Activated naive CD4-positive, alpha-beta T cell treated with anti-CD3 and anti-CD28 coated beads for 36 hours (primary cell): ENCODE data around the gene DNAH14. TPM values are rescaled to one million over a fixed set of nuclear protein-coding genes. Genes with fewer than 3 reads are reported as not detected.

ENCODE experiments used
- CTCF ChIA-PET: fragments of 350-600 bp; sonication (Branson Sonifier 250); formaldehyde crosslinking; loops from one replicate; lab custom pipeline; 2021; ENCODE audit warnings: antibody characterized with exemption; lab: Charles Lee
- DNase-seq: peaks from one replicate; pipeline ENCODE4 v3.0.0-alpha.2; 2020
- H3K27ac Mint-ChIP-seq: one replicate; pipeline ENCODE4 v1.8.0; 2021; ENCODE audit warnings: mild to moderate bottlenecking, mixed read lengths
- H3K27me3 Mint-ChIP-seq: one replicate; pipeline ENCODE4 v1.8.0; 2021; ENCODE audit warnings: low read depth, mixed read lengths
- H3K36me3 Mint-ChIP-seq: one replicate; pipeline ENCODE4 v1.8.0; 2021; ENCODE audit warnings: low read depth, mixed read lengths
- H3K4me1 Mint-ChIP-seq: one replicate; pipeline ENCODE4 v1.8.0; 2021; ENCODE audit warnings: low read depth, mixed read lengths
- H3K4me3 Mint-ChIP-seq: one replicate; pipeline ENCODE4 v1.8.0; 2021; ENCODE audit warnings: mild to moderate bottlenecking, moderate library complexity, mixed read lengths
- H3K9me3 Mint-ChIP-seq: one replicate; pipeline ENCODE4 v1.8.0; 2021; ENCODE audit warnings: mixed read lengths
- intact Hi-C: fragments of 100-400 bp; cut with micrococcal nuclease; formaldehyde crosslinking; loops from one replicate; pipeline ENCODE4 v1.15.1; 2023
- total RNA-seq, 2 experiments: library from RNA; stranded (reverse); gene quantifications; one replicate each; pipeline ENCODE4 v1.2.3, GENCODE V29; 2021

Gene DNAH14
- total RNA-seq, 2 experiments from 2014 or later, result 0.38 to 0.89 TPM

DNA sequence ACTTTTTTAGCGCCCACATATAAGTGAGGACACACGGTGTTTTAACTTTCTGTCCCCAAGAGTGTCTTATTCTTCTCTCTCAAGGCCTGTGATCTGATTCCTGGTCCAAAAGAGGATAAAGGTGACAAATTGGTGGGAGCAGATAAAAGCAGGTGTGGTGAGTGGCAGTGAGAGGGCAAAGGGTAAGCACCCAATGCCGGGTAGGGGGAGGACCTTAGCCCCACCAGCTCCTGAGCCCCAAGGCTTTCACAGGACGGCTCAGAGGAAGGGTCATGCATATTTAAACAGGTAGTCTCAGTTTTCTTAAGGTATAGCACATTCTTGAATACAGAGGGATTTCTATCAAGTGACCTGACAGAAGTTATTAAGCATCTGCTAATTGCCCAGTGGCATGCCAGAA is 478.8 kb downstream of the DNAH14 start:
- Mint-ChIP-seq H3K27me3 (no peaks in the 10 kb centered on the region), H3K4me3 (no peak overlapping the region), H3K27ac (no peak overlapping the region), H3K9me3 (no peaks in the 10 kb centered on the region), H3K4me1 (no peaks in the 10 kb centered on the region), H3K36me3 (peaks cover 44% of the 10 kb centered on the region)
- CTCF ChIA-PET, result interaction anchor here (1.4 to 1.9 kb wide), 2 partner anchors 10 to 12 kb away, joined by 3 to 4 read pairs; no protein-coding TSS in a partner anchor
- DNase-seq, result no peak
- intact Hi-C loops, result no loop called here

DNA sequence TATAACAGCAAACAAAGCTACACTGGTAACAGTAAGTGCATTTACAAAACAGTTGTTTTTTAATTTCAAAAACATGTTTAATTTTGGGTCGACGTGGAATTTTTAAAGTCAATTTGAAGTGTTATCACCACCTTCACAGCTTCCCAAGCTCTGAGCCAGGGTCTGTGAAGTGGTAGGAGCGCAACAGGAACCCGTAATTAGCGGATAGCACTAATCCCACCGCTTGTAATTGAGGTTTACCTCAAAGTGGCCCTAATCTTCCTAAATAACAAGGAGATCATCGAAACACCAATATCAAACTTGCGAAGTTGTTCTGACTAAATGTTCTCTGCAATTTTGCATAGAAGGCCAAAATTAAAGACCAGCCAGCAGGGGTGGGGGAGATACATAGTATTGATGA is 479.6 kb downstream of the DNAH14 start:
- CTCF ChIA-PET, result interaction anchor here (0.6 to 1.9 kb wide), 2 partner anchors 13 to 36 kb away, joined by 4 read pairs; no protein-coding TSS in a partner anchor
- H3K27ac Mint-ChIP-seq, result no peak overlapping the region
- intact Hi-C loops, result no loop called here

DNA sequence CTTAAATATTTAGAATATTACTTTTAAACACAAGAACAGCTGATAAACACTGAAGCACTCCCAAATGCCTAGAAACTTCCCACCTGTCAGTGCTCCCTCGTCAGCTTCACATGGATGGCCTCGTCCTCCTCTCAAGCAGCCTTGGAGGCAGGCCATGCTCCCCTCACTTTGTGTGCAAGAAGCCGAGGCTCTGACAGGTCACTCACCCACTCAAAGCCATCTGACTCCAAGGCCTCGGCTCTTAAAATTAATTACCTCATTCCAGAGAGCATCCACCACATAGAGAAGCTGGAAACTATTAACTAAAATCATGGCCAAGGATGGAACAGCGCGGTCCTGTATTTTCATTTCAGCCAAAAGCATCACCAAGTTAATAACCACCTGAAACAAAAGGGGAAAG is 480.6 kb downstream of the DNAH14 start:
- Mint-ChIP-seq H3K4me3 (no peak overlapping the region), H3K27me3 (no peaks in the 10 kb centered on the region), H3K36me3 (peaks cover 49% of the 10 kb centered on the region), H3K9me3 (no peaks in the 10 kb centered on the region), H3K4me1 (no peaks in the 10 kb centered on the region), H3K27ac (no peak overlapping the region)
- CTCF ChIA-PET, result interaction anchor here (1.9 kb wide), 1 partner anchor 14 kb away, joined by 4 read pairs; no protein-coding TSS in a partner anchor
- intact Hi-C loops, result no loop called here
- no peak for DNase-seq

More for the DNA sequence above, 479.6 kb downstream of the DNAH14 start:
- Mint-ChIP-seq H3K4me1 (no peaks in the 10 kb centered on the region), H3K4me3 (no peak overlapping the region), H3K9me3 (no peaks in the 10 kb centered on the region), H3K27me3 (no peaks in the 10 kb centered on the region), H3K36me3 (peaks cover 47% of the 10 kb centered on the region)
- no peak for DNase-seq

DNA sequence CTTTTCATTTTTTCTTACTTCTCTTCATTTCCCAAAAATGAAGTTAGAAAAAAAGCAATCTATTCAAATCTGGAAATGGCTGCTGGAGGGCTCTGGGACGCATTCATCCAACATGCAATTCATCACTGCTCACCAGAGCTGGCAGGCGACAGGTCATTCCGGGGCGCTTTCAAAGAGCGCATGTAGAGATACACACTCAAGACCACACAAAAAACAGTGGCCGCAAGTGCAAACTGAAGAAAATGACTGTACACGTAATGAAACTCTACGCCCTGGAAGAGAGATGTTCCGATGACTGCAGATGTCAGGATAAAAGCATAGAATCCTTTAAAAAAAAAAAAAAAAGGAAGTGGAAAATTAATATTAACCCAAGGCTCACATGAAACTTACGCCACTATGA is 482.8 kb downstream of the DNAH14 start:
- Mint-ChIP-seq H3K4me1 (peaks cover 2% of the 10 kb centered on the region), H3K27me3 (no peaks in the 10 kb centered on the region), H3K9me3 (no peaks in the 10 kb centered on the region), H3K4me3 (no peak overlapping the region), H3K36me3 (peaks cover 50% of the 10 kb centered on the region), H3K27ac (no peak overlapping the region)
- no peak for DNase-seq
- intact Hi-C loops, result no loop called here
- CTCF ChIA-PET, result no interaction called here

DNA sequence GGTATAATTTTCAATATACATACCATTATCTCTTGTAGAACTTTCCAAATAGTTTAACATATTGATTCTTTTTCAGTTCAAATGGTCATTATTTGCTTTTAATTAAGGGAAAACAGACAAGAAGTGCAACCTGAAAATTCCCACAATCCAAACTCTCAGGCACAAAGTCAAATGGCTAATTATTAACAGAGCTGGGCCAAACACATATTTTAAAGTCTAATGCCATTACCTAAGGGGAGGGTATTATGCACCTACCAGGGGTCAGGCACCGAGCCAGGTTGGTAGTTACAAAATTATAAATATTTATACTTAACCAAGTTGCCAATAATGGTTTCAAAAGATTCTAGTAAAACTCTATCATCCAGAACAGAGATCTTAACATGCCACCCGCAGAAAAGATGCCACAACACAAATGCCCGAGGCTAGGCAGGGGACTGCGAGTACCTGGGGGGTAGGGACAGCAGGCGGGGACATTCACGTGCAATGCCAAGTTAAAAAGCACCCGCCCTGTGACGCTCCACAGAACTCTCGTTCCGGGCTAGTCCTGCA is 483.4 kb downstream of the DNAH14 start:
- DNase-seq, result no peak
- H3K36me3 Mint-ChIP-seq, result peaks cover 53% of the 10 kb centered on the region
- no peaks in the 10 kb centered on the region for H3K27me3 Mint-ChIP-seq
- H3K27ac Mint-ChIP-seq, result no peak overlapping the region
- peaks cover 2% of the 10 kb centered on the region for H3K4me1 Mint-ChIP-seq
- intact Hi-C loops, result no loop called here
- CTCF ChIA-PET, result interaction anchor here (0.8 kb wide), 1 partner anchor 9 kb away, joined by 4 read pairs; no protein-coding TSS in a partner anchor
- no peak overlapping the region for H3K4me3 Mint-ChIP-seq
- H3K9me3 Mint-ChIP-seq, result no peaks in the 10 kb centered on the region

DNA sequence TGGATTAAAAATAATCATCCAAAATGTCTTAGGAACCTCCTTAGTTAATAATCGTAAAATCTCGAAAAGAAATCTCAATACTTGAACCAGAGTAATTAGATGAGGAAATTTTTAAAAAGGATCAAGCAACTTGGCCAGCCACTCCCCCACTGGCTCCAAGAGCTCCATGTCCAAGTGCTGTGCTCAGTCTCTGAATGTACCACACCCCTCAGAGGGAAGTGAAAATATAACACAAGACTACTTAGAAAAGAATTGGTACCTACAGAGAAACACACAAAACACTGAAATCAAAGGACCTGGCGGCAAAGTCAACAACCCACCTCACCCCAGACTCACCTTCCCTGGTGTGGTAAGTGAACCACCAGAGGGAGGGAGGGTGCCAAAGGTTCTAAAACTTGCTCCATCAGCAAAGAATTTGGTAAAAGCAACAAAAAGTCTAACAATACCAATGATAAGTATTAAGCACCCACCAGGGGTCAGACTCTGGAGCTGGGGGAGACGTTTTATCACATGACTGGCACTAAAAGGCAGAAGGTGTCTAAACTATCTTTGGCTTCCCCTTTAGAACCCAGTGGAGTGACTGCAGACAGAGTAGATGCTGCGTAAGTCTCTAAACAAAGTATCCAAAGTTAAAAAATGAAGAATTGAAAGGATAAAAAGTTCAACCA is 484.4 kb downstream of the DNAH14 start:
- no peak overlapping the region for H3K27ac Mint-ChIP-seq
- H3K36me3 Mint-ChIP-seq, result peaks cover 62% of the 10 kb centered on the region
- H3K9me3 Mint-ChIP-seq, result no peaks in the 10 kb centered on the region
- no peak for DNase-seq
- CTCF ChIA-PET, result interaction anchor here (0.8 to 1.3 kb wide), 2 partner anchors 10 to 19 kb away, joined by 3 to 4 read pairs; no protein-coding TSS in a partner anchor
- intact Hi-C loops, result no loop called here
- H3K4me3 Mint-ChIP-seq, result no peak overlapping the region
- peaks cover 6% of the 10 kb centered on the region for H3K4me1 Mint-ChIP-seq
- H3K27me3 Mint-ChIP-seq, result no peaks in the 10 kb centered on the region

DNA sequence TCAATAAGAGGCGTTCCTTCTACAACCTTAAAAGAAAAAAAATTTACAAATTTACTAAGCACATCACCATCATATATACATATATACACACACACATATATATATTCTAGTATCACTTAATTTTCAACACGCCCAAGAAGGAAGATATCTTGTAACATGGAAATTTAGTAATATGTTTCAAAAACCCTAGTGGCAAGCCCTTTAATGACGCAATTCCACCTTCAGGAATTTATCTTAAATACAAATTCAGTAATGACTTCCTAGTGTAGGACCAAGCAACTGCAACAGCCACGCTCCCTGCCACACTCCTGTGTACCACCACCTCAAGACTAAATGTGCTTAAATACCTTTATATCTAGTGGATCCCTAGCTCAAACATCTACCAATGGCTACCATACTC is 485.8 kb downstream of the DNAH14 start:
- DNase-seq, result no peak
- no peak overlapping the region for H3K27ac Mint-ChIP-seq
- H3K36me3 Mint-ChIP-seq, result peaks cover 64% of the 10 kb centered on the region
- no peaks in the 10 kb centered on the region for H3K9me3 Mint-ChIP-seq
- intact Hi-C loops, result no loop called here
- no peaks in the 10 kb centered on the region for H3K27me3 Mint-ChIP-seq
- no peak overlapping the region for H3K4me3 Mint-ChIP-seq
- peaks cover 9% of the 10 kb centered on the region for H3K4me1 Mint-ChIP-seq
- CTCF ChIA-PET, result interaction anchor here (0.7 to 1.3 kb wide), 2 partner anchors 17 to 771 kb away, joined by 3 to 6 read pairs; no protein-coding TSS in a partner anchor

DNA sequence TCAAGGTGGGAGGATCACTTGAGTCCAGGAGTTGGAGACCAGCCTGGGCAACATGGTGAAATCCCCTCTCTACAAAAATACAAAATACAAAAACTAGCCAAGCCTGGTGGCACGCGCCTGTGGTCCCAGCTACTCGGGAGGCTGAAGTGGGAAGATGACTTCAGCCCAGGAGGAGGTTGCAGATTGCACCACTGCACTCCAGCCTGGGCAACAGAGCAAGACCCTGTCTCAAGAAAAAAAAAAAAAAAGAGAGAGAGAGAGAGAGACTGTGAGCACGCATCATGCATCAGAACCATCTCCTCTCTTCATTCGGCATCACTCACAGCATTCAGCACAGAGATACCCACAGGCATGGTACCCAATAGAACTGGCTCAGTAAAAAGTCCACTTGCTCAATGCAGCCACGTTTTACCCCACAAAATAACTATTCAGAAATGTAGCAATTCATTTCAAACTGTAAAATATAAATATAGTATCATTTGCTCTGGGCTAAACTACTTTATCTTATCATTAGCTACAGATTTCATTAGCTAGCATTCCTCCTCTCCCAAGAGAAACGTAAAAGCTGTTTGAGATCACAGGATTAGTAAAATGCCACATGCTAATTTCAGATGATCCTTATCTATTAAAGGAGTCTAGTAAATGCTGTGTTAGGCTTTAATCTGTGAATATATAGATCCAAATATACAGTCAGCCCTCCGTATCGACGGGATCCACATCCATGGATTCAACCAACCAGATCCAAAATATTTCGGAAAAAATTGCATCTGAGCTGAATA is 486.7 kb downstream of the DNAH14 start:
- no peak overlapping the region for H3K27ac Mint-ChIP-seq
- CTCF ChIA-PET, result interaction anchor here (0.7 kb wide), 1 partner anchor 772 kb away, joined by 6 read pairs; no protein-coding TSS in a partner anchor
- H3K4me3 Mint-ChIP-seq, result no peak overlapping the region

DNA sequence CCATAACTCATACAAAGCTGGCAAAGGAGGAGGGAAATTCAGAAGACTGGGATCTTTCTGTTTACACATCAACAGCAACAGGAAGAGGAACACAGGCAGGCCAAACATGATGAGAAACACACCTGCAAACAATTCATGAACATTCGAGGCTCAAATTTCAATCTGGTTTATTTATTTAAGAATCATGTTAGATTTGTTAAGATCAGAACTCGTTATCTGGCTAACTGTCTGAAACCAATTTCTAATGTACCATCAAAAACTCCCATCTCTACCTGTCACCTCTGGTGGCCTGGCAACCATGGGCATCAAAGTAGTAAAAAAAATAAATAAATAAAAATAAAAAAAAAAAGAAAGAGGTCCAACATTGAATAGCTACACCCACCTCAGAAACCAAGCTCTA is 488.6 kb downstream of the DNAH14 start:
- Mint-ChIP-seq H3K4me3 (no peak overlapping the region), H3K27ac (no peak overlapping the region), H3K4me1 (peaks cover 21% of the 10 kb centered on the region), H3K36me3 (peaks cover 57% of the 10 kb centered on the region), H3K9me3 (no peaks in the 10 kb centered on the region), H3K27me3 (no peaks in the 10 kb centered on the region)
- intact Hi-C loops, result no loop called here
- DNase-seq, result no peak
- CTCF ChIA-PET, result interaction anchor here (1.0 kb wide), 1 partner anchor 10 kb away, joined by 3 read pairs; no protein-coding TSS in a partner anchor

More for the DNA sequence above, 486.7 kb downstream of the DNAH14 start:
- DNase-seq, result no peak
- Mint-ChIP-seq H3K9me3 (no peaks in the 10 kb centered on the region), H3K36me3 (peaks cover 61% of the 10 kb centered on the region), H3K27me3 (no peaks in the 10 kb centered on the region), H3K4me1 (peaks cover 10% of the 10 kb centered on the region)
- intact Hi-C loops, result no loop called here

DNA sequence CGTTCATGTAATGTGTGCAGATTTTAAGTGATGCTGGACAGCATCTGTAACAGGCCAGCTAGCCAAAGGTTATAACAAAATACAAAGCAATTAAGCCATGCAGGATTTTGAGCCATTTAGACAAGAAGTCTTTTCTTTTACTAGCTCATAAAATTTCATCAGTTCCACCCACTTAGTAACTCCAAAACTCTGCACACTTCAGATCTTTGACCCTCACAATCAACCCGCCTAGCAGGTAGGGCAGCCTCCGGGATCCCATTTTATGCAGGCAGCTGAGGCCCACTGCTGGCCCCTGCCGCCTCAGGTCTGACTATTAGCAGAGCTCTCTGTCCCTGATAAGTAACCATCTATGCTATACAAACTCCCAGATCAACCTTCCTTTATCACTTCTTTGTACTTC is 489.1 kb downstream of the DNAH14 start:
- Mint-ChIP-seq H3K4me3 (no peak overlapping the region), H3K27ac (no peak overlapping the region)

DNA sequence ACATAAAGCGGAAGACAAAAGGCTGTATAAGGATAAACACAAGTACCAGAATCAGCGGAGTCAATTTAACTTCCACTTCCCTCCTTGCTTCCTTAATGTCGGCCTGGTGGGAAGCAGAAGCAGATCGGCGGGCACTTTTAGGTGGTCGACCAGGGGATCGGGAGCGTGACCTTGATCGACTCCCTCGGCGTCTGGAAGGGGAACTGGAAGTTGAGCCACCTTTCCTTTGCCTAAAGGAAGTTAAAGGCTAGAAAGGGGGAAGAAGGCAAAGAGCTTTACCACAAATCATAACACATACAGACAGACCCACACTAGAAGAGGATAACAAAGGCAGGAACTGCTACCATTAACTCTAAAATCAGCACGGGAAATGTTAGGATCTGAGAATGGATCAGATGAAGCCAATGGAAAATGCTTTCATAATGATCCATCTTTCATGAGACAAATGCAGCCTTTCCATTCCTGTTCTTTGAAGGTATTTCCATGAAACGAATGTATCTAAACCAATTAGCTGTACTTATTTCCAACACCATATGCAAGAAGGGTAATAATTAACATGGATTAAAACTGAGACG is 492.6 kb downstream of the DNAH14 start:
- CTCF ChIA-PET, result interaction anchor here (1.7 kb wide), 1 partner anchor 18 kb away, joined by 3 read pairs; no protein-coding TSS in a partner anchor
- no peaks in the 10 kb centered on the region for H3K27me3 Mint-ChIP-seq
- no peaks in the 10 kb centered on the region for H3K9me3 Mint-ChIP-seq
- H3K36me3 Mint-ChIP-seq, result peaks cover 42% of the 10 kb centered on the region
- H3K27ac Mint-ChIP-seq, result no peak overlapping the region
- intact Hi-C loops, result no loop called here
- DNase-seq, result no peak
- peaks cover 49% of the 10 kb centered on the region for H3K4me1 Mint-ChIP-seq
- no peak overlapping the region for H3K4me3 Mint-ChIP-seq

More for the DNA sequence above, 489.1 kb downstream of the DNAH14 start:
- H3K9me3 Mint-ChIP-seq, result no peaks in the 10 kb centered on the region
- CTCF ChIA-PET, result interaction anchor here (1.0 kb wide), 1 partner anchor 11 kb away, joined by 3 read pairs; no protein-coding TSS in a partner anchor
- DNase-seq, result no peak
- H3K4me1 Mint-ChIP-seq, result peaks cover 26% of the 10 kb centered on the region
- no peaks in the 10 kb centered on the region for H3K27me3 Mint-ChIP-seq
- peaks cover 58% of the 10 kb centered on the region for H3K36me3 Mint-ChIP-seq
- intact Hi-C loops, result no loop called here
